Measurements from ENCODE around the gene CHCHD6. TPM values are rescaled to one million over a fixed set of nuclear protein-coding genes. Genes with fewer than 3 reads are reported as not detected.
"Not testable (repeated sequence)": the region's sequence is repeated elsewhere in the genome, so short reads cannot be mapped to it uniquely, and the experiment has no call there.

Gene CHCHD6
- total RNA-seq, 3 donors from 2014 or later (not counting 1 experiment from before 2014, with no cell fraction given): 5.3 to 9.9 (median 8.3) TPM

DNA sequence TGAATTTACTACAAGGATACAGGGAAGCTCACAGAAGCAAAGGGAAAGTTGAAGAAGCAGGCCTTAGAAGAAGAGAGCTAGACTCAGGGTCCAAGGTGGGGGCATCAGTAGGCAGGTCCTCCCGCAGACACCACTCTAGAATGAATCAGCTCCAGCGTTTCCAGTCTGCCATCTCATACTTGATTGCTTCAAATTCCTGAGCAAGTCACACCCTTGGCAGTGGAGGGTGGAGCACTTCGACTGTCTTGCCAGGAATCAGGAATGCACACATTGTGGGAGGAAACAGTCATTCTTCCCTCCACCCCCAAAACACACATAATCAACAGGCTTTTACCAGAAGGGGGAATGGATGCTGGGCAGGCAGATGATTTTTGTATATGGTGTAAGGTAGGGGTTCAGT is 78.5 kb downstream of the CHCHD6 start:
- WGBS (ENCODE audit: insufficient coverage): 96% methylated on average over 3 of the region's 3 CpGs
- no peak overlapping the region for H3K4me3 Mint-ChIP-seq
- Histone ChIP-seq H3K27me3 (ENCODE audit: control insufficient read depth, insufficient read depth, low read length) (no peaks in the 10 kb centered on the region), H3K4me3 (ENCODE audit: low read length) (no peak overlapping the region), H3K36me3 (ENCODE audit: control insufficient read depth, insufficient read depth, low read length) (no peaks in the 10 kb centered on the region), H3K27ac (ENCODE audit: low read length) (no peak overlapping the region), H3K9me3 (ENCODE audit: control insufficient read depth, insufficient read depth, low read length) (no peaks in the 10 kb centered on the region), H3K4me1 (ENCODE audit: control insufficient read depth, insufficient read depth, low read length) (no peaks in the 10 kb centered on the region)
- peaks cover 0 to 9% of the 10 kb centered on the region in 2 donors for H3K4me1 Mint-ChIP-seq
- H3K9me3 Mint-ChIP-seq: no peaks in the 10 kb centered on the region
- TF ChIP-seq, protein P1, sequence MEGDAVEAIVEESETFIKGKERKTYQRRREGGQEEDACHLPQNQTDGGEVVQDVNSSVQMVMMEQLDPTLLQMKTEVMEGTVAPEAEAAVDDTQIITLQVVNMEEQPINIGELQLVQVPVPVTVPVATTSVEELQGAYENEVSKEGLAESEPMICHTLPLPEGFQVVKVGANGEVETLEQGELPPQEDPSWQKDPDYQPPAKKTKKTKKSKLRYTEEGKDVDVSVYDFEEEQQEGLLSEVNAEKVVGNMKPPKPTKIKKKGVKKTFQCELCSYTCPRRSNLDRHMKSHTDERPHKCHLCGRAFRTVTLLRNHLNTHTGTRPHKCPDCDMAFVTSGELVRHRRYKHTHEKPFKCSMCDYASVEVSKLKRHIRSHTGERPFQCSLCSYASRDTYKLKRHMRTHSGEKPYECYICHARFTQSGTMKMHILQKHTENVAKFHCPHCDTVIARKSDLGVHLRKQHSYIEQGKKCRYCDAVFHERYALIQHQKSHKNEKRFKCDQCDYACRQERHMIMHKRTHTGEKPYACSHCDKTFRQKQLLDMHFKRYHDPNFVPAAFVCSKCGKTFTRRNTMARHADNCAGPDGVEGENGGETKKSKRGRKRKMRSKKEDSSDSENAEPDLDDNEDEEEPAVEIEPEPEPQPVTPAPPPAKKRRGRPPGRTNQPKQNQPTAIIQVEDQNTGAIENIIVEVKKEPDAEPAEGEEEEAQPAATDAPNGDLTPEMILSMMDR (IDR thresholded peaks at IDR 0.05): no peak
- no peaks in the 10 kb centered on the region for H3K27me3 Mint-ChIP-seq (ENCODE audit: low read depth in 2 of 2)
- intact Hi-C loops (cut with micrococcal nuclease): no loop called here
- no peak for ATAC-seq
- no peak for DNase-seq
- H3K36me3 Mint-ChIP-seq: no peaks in the 10 kb centered on the region
- no peak overlapping the region for H3K27ac Mint-ChIP-seq

DNA sequence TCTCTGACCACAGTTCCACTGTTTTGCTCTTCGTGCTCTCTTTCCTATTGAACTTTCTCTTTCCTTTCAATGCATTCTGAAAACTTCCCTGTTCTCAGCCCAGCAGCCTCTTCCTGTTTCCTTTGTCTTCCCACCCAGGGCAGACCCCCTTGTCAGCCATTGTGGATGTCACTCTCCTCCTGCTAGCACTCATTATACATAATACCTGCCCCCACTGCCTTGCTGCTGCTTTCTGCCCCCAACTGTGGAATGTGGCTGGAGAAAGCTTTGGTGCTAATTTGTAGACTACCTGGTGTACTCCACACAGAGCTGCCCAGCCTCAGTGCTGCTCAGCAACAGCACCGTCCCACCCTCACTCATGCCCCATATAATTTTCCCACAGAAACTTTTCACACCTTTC is 80.2 kb downstream of the CHCHD6 start:
- H3K27ac Mint-ChIP-seq: no peak overlapping the region

DNA sequence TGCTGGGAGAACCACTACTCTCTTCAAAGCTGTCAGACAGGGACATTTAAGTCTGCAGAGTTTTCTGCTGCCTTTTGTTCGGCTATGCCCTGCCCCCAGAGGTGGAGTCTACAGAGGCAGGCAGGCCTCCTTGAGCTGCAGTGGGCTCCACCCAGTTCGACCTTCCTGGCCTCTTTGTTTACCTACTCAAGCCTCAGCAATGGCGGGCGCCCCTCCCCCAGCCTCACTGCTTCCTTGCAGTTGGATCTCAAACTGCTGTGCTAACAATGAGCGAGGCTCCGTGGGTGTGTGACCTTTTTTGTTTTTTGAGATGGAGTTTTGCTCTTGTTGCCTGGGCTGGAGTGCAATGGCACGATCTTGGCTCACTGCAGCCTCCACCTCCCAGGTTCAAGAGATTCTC is 87.3 kb downstream of the CHCHD6 start:
- H3K27ac Mint-ChIP-seq; H3K4me3 ChIP-seq (ENCODE audit: low read length); ATAC-seq; H3K36me3 ChIP-seq (ENCODE audit: control insufficient read depth, insufficient read depth, low read length); H3K4me1 ChIP-seq (ENCODE audit: control insufficient read depth, insufficient read depth, low read length); H3K9me3 ChIP-seq (ENCODE audit: control insufficient read depth, insufficient read depth, low read length); H3K27me3 ChIP-seq (ENCODE audit: control insufficient read depth, insufficient read depth, low read length); H3K27me3 Mint-ChIP-seq (ENCODE audit: low read depth in 2 of 2); DNase-seq; intact Hi-C loops (cut with micrococcal nuclease); H3K4me3 Mint-ChIP-seq; H3K27ac ChIP-seq (ENCODE audit: low read length); H3K4me1 Mint-ChIP-seq: not testable (repeated sequence)
- WGBS (ENCODE audit: insufficient coverage): 88% methylated on average over 7 of the region's 7 CpGs
- H3K36me3 Mint-ChIP-seq: peaks cover 18% of the 10 kb centered on the region
- peaks cover 13 to 16% of the 10 kb centered on the region in 2 donors for H3K9me3 Mint-ChIP-seq

More for the DNA sequence above, 80.2 kb downstream of the CHCHD6 start:
- H3K36me3 ChIP-seq (ENCODE audit: control insufficient read depth, insufficient read depth, low read length): no peaks in the 10 kb centered on the region
- H3K9me3 Mint-ChIP-seq: no peaks in the 10 kb centered on the region
- H3K9me3 ChIP-seq (ENCODE audit: control insufficient read depth, insufficient read depth, low read length): no peaks in the 10 kb centered on the region
- H3K4me3 ChIP-seq (ENCODE audit: low read length): no peak overlapping the region
- WGBS (ENCODE audit: insufficient coverage): 51% methylated on average over 2 of the region's 2 CpGs
- H3K4me3 Mint-ChIP-seq: no peak overlapping the region
- DNase-seq: no peak
- TF ChIP-seq, protein P1 (IDR thresholded peaks at IDR 0.05): no peak
- ATAC-seq: no peak
- H3K36me3 Mint-ChIP-seq: no peaks in the 10 kb centered on the region
- no peaks in the 10 kb centered on the region for H3K27me3 Mint-ChIP-seq (ENCODE audit: low read depth in 2 of 2)
- no peaks in the 10 kb centered on the region for H3K4me1 ChIP-seq (ENCODE audit: control insufficient read depth, insufficient read depth, low read length)
- peaks cover 0 to 9% of the 10 kb centered on the region in 2 donors for H3K4me1 Mint-ChIP-seq
- no peaks in the 10 kb centered on the region for H3K27me3 ChIP-seq (ENCODE audit: control insufficient read depth, insufficient read depth, low read length)
- H3K27ac ChIP-seq (ENCODE audit: low read length): no peak overlapping the region
- intact Hi-C loops (cut with micrococcal nuclease): no loop called here

DNA sequence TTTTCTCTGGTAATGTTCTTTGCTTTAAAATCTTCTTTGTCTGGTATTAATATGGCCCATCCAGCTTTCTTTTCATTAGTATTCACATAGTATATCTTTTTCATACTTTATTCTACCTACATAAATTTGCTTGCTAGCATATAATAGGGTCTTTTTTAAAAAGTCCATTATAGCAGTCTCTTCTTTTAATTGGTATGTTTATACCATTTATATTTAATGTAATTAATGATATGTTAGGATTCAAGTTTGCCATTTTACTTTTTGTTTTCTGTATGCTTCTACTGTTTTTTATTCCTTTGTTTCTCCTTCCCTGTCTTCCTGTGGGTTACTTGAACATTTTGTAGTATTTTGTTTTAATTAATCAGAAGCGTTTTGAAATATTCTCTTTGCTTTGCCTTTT is 89.0 kb downstream of the CHCHD6 start:
- Mint-ChIP-seq H3K4me1 (peaks cover 3 to 13% of the 10 kb centered on the region in 2 donors), H3K27ac (no peak overlapping the region), H3K27me3 (ENCODE audit: low read depth in 2 of 2) (peaks cover 0 to 10% of the 10 kb centered on the region in 2 donors), H3K9me3 (peaks cover 13 to 16% of the 10 kb centered on the region in 2 donors), H3K36me3 (peaks cover 18% of the 10 kb centered on the region), H3K4me3 (no peak overlapping the region)
- intact Hi-C loops (cut with micrococcal nuclease): no loop called here
- Histone ChIP-seq H3K4me3 (ENCODE audit: low read length) (no peak overlapping the region), H3K9me3 (ENCODE audit: control insufficient read depth, insufficient read depth, low read length) (no peaks in the 10 kb centered on the region), H3K27me3 (ENCODE audit: control insufficient read depth, insufficient read depth, low read length) (no peaks in the 10 kb centered on the region), H3K4me1 (ENCODE audit: control insufficient read depth, insufficient read depth, low read length) (no peaks in the 10 kb centered on the region), H3K36me3 (ENCODE audit: control insufficient read depth, insufficient read depth, low read length) (no peaks in the 10 kb centered on the region), H3K27ac (ENCODE audit: low read length) (no peak overlapping the region)
- TF ChIP-seq, protein P1 (IDR thresholded peaks at IDR 0.05): no peak
- no CpG with 5 or more reads among the region's 1 CpG for WGBS (ENCODE audit: insufficient coverage)
- DNase-seq: no peak
- ATAC-seq: no peak
